Thyroid gland (tissue), 4 donors: Measurements from ENCODE around the gene KCNMB2.

Source experiments
- POLR2A ChIP-seq, 2 donors: fragments of 450-650 bp; IDR thresholded peaks; one replicate each; pipeline ENCODE4 v1.6.1; 2017; ENCODE audit warnings: antibody characterized with exemption in 2 of 2, mild to moderate bottlenecking in 2 of 2, moderate library complexity in 1 of 2
- TF ChIP-seq, protein P1 (sequence below), 6 experiments: fragments of 200-600 bp in 3 of 6; fragments of 450-650 bp in 3 of 6; sonication (generic) in 3 of 6; IDR thresholded peaks; one replicate each; pipeline ENCODE4 v1.5.1; 2016 to 2019; ENCODE audit warnings: antibody characterized with exemption in 6 of 6, mild to moderate bottlenecking in 2 of 6, inconsistent platforms in 1 of 6, moderate library complexity in 1 of 6

DNA sequence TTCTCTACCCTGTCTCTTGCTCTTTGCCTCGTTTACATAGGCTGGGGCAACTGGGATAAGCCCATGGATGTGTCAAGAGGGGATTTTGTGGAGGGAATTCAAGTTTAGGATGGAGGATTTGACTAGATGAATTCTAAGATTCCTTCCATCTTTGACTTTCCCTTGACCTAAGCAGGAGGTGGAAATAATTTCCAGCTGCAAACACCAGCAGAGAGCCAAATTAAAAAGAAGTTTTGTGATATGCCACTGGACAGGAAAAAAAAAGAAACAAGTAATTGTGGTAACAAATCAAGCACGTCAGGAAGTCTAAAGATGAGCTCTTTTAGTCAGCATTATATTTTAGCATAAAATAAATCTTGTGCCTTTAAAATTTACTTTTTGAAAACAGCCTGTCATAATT is 49.8 kb downstream of the KCNMB2 start:
- TF ChIP-seq, protein P1, sequence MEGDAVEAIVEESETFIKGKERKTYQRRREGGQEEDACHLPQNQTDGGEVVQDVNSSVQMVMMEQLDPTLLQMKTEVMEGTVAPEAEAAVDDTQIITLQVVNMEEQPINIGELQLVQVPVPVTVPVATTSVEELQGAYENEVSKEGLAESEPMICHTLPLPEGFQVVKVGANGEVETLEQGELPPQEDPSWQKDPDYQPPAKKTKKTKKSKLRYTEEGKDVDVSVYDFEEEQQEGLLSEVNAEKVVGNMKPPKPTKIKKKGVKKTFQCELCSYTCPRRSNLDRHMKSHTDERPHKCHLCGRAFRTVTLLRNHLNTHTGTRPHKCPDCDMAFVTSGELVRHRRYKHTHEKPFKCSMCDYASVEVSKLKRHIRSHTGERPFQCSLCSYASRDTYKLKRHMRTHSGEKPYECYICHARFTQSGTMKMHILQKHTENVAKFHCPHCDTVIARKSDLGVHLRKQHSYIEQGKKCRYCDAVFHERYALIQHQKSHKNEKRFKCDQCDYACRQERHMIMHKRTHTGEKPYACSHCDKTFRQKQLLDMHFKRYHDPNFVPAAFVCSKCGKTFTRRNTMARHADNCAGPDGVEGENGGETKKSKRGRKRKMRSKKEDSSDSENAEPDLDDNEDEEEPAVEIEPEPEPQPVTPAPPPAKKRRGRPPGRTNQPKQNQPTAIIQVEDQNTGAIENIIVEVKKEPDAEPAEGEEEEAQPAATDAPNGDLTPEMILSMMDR (IDR thresholded peaks at IDR 0.05): no peak
- TF ChIP-seq POLR2A (IDR thresholded peaks at IDR 0.05): no peak
